ENCODE data around the gene P2RX3.
A peak's percentile ranks its signal among the peaks of the same experiment; 100 is the strongest.

P2RX3 gene

DNA sequence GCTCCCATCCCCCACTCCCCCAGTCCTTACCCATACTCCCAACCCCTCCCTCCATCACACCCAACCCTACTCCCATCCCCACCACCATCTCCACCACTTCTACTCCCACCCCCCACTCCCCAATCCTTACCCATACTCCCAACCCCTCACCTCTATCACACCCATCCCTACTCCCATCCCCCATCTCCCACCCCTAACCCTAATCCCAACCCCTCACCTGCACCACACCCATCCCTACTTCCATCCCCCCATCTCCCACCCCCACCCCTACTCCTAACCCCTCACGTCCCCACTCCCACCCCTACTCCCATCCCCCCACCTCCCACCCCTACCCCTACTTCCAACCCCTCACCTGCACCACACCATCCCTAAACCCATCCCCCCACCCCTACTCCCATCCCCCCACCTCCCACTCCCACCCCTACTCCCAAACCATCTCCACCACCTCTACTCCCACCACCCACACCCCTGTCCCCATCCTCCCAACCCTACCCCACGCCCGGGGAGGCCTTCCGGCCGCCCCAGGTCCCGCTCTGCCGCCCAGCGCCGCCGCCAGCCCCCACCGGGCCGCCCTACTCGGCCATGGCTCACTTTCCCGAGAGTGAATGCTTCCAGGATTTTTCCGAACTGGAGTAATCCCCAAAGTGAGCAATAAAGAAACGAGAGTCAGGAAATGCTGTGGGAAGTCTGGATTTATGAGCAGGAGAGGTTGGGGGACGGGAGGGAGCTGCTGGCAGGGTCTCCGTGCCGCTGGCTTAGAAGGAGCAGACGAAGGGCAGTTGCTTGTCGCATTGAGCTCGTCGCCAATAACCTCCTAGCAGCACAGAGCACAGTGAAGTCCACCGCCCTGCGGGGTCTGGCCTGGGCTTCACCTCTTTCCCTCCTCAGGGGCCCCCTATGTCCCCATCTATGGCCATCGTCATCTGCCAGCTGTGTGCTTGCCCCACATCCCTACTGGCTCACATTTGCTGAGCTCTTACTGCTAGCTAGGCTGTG, 38.2 kb downstream of the P2RX3 start:
- DNase-seq: no peak

DNA sequence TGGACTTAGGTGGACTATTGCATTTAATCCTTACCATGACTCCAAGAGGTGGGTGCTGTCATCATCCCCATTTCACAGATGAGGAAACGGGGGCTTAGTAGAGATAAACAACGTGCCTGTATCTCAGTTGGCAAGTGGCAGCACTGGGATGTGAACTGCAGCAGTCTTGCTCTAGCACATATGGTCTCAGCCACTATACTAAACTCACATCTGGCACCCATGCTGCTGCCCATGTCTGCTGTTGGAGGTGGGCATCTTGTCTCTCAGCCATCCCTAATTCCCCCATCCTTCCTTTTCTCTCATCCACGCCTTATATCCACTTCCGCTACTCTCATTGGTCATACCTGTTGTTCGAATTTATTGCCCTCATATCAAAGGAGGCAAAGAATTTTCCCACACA, 39.0 kb downstream of the P2RX3 start:
- no peak for DNase-seq

DNA sequence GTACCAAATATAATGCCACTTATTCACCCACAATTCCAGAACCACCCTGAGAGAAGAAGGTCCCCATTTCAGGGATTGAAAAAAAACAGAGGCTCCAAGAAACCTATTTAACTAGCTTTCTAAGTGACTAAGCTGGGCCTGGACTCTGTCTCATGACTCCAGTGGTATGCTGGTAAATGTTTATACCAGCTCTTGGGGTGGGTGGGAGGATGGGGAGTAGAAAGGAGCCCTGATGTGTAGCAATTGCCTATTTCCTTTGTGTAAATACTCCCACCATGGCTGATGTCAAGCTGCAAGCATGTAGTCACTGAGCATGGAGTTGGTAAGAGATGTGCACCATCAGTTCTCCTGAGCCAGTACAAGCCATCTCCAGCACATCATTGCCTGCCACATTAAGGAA, 40.0 kb downstream of the P2RX3 start:
- DNase-seq: no peak

- no peak for DNase-seq
Observed at GRCh38 chr11:57379732-57380131, 41.6 kb downstream of the P2RX3 start.

GRCh38 chr11:57380975-57381374, 42.8 kb downstream of the P2RX3 start, which contains the start of gene PRG3:
Gene PRG3, minus strand, starts transcription at chr11:57381150. Its CDS starts 442 bp downstream, at chr11:57380708.
- no peak for DNase-seq

DNA sequence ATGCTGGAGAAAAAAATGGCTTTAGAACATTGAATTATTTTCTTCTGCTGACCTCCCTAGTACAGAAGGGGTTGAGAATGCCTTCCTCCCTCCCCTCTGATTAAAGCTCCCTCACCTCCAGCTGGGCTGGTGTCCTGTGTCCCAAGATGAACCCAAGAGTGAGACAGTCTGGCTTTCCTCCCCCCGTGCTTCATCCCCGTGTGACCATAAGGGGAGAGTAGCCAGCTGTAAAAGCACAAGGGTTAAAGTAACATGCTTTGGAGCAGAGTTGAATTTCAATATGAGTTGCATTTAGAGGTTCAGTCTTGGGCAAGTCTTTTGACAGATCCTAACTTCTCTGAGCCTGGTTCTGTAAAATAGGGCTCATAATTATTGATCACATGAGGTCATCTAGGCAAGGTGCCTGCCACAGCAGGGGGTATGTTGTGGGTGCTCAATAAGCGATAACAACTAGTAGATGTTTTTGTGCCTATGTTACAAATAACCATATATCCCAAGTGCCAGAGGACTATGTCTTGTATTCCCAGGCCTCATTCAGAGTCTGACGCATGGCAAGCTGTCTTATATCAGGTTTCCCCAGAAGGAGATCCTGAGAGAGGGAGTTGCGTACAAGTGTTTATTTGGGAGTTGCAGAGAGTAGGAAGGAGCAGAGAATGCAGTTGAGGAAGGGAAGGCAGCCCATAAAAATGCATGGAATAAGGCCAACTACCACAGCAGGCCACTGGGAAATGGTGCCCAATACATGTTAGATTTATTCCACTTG, 48.2 kb downstream of the P2RX3 start:
- DNase-seq: no peak

GRCh38 chr11:57387289-57388030, 49.3 kb downstream of the P2RX3 start:
- no peak for DNase-seq

- no peak for DNase-seq
Observed at GRCh38 chr11:57390535-57390934, 52.4 kb downstream of the P2RX3 start, which contains the start of gene PRG2. Gene PRG2, minus strand, starts transcription at chr11:57390650. Its CDS starts 706 bp downstream, at chr11:57389944.

DNA sequence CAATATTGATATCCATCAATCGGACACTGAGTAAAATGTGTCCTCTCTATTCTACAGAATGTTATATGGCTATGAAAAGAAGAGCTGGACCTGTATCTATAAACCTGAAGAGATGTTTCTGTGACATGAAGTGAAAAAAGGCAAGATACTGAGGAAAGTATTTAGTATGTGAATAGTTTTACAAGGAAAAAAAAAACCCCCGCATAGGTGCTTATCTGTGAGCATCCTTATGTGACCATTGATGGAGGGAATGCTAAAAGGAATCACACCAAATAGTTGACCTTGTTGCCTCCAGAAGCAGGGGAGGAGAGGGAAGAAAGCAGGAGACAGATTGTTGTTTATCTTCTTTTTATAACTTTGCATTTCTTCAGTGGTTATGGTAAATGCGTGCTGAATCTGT, 53.0 kb downstream of the P2RX3 start:
- no peak for DNase-seq

- no peak for DNase-seq
Observed at GRCh38 chr11:57391539-57391938, 53.4 kb downstream of the P2RX3 start.

GRCh38 chr11:57392066-57392762, 54.1 kb downstream of the P2RX3 start:
- no peak for DNase-seq

GRCh38 chr11:57392763-57393105, 54.6 kb downstream of the P2RX3 start:
- DNase-seq: no peak

- DNase-seq: no peak
Observed at GRCh38 chr11:57394203-57394965, 56.2 kb downstream of the P2RX3 start.

GRCh38 chr11:57395905-57396623, 57.9 kb downstream of the P2RX3 start:
- DNase-seq: no peak

GRCh38 chr11:57396744-57397143, 58.6 kb downstream of the P2RX3 start:
- no peak for DNase-seq

- no peak for DNase-seq
Observed at GRCh38 chr11:57397394-57397990, 59.3 kb downstream of the P2RX3 start.

- no peak for DNase-seq
Observed at GRCh38 chr11:57399221-57399620, 61.1 kb downstream of the P2RX3 start.

GRCh38 chr11:57399972-57400578, 61.9 kb downstream of the P2RX3 start:
- DNase-seq: peak; percentile 28

GRCh38 chr11:57402188-57403002, 64.2 kb downstream of the P2RX3 start:
- DNase-seq: peak; percentile 53
